Peyer's patch (tissue), 4 donors: ENCODE data around the gene ARL5A. TPM values are rescaled to one million over a fixed set of nuclear protein-coding genes. Genes with fewer than 3 reads are reported as not detected.

Source experiments
- DNase-seq, 3 donors: peaks; one replicate each; pipeline ENCODE4 v3.0.0-alpha.2; 2017 to 2019
- H3K27ac ChIP-seq, 4 donors: fragments of 200-600 bp; sonication (generic); one replicate each; pipeline ENCODE4 v1.5.1; 2016 to 2019
- H3K27me3 ChIP-seq, 2 donors: fragments of 200-600 bp; sonication (generic); one replicate each; pipeline ENCODE4 v1.5.1; 2019
- H3K36me3 ChIP-seq, 3 donors: fragments of 200-600 bp; sonication (generic); one replicate each; pipeline ENCODE4 v1.5.1; 2016 to 2019
- H3K4me1 ChIP-seq, 4 donors: fragments of 200-600 bp; sonication (generic); one replicate each; pipeline ENCODE4 v1.5.1; 2016 to 2019
- H3K4me3 ChIP-seq, 4 donors: fragments of 200-600 bp; sonication (generic); 1 replicate in 3 of 4; 2 replicates in 1 of 4; pipeline ENCODE4 v1.5.1; 2016 to 2019; ENCODE audit warnings: mild to moderate bottlenecking in 1 of 4
- H3K9me3 ChIP-seq, 4 donors: fragments of 200-600 bp; sonication (generic); one replicate each; pipeline ENCODE4 v1.5.1; 2016 to 2019; ENCODE audit warnings: mild to moderate bottlenecking in 1 of 4
- POLR2A ChIP-seq, 2 donors: fragments of 450-650 bp; IDR thresholded peaks; one replicate each; pipeline ENCODE4 v1.5.1; 2017; ENCODE audit warnings: antibody characterized with exemption in 2 of 2, mild to moderate bottlenecking in 2 of 2, moderate library complexity in 2 of 2
- total RNA-seq, 4 donors: library from RNA; depleted of rRNA; stranded (reverse); fragments of >200 nt; gene quantifications; one replicate each; pipeline ENCODE4 v1.1.0, GENCODE V29; 2016
- TF ChIP-seq, protein P1 (sequence below), 6 experiments: fragments of 450-650 bp in 4 of 6; fragments of 200-600 bp in 2 of 6; sonication (generic) in 1 of 6; IDR thresholded peaks; one replicate each; pipeline ENCODE4 v1.5.1; 2017 to 2019; ENCODE audit warnings: antibody characterized with exemption in 6 of 6, mild to moderate bottlenecking in 3 of 6, moderate library complexity in 1 of 6

The ARL5A gene
- total RNA-seq, 4 donors from 2014 or later: 34.7 to 85.5 (median 56.5) TPM

DNA sequence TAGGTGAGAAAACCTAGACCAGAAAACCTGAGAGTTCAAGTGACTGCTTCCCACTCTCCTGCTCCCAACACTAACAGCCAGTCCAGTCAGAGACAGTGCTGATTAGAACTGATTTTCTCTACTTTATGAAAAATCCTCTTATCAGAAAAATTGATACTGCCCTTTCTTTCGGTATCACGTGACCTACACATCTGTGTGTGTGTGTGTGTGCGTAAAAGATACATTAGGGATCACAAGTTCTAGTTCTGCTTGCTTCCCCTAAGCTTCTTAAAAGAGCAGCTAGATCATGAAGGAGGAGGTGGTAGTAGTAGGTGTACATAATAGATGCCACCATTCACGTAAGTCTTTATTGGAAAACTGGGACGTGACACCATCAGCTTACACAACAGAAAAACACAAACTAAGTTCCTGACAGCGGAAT, 1.5 kb downstream of the ARL5A start:
- Histone ChIP-seq H3K27ac (no peak overlapping the region), H3K36me3 (no peaks in the 10 kb centered on the region), H3K27me3 (no peaks in the 10 kb centered on the region), H3K4me3 (peak overlapping the region; percentile 83 to 91 (median 88)), H3K9me3 (no peaks in the 10 kb centered on the region), H3K4me1 (peaks cover 0 to 29% (median 8%) of the 10 kb centered on the region in 4 donors)
- no peak for TF ChIP-seq POLR2A (IDR thresholded peaks at IDR 0.05)
- TF ChIP-seq, protein P1, sequence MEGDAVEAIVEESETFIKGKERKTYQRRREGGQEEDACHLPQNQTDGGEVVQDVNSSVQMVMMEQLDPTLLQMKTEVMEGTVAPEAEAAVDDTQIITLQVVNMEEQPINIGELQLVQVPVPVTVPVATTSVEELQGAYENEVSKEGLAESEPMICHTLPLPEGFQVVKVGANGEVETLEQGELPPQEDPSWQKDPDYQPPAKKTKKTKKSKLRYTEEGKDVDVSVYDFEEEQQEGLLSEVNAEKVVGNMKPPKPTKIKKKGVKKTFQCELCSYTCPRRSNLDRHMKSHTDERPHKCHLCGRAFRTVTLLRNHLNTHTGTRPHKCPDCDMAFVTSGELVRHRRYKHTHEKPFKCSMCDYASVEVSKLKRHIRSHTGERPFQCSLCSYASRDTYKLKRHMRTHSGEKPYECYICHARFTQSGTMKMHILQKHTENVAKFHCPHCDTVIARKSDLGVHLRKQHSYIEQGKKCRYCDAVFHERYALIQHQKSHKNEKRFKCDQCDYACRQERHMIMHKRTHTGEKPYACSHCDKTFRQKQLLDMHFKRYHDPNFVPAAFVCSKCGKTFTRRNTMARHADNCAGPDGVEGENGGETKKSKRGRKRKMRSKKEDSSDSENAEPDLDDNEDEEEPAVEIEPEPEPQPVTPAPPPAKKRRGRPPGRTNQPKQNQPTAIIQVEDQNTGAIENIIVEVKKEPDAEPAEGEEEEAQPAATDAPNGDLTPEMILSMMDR (IDR thresholded peaks at IDR 0.05): no peak
- DNase-seq: no peak

DNA sequence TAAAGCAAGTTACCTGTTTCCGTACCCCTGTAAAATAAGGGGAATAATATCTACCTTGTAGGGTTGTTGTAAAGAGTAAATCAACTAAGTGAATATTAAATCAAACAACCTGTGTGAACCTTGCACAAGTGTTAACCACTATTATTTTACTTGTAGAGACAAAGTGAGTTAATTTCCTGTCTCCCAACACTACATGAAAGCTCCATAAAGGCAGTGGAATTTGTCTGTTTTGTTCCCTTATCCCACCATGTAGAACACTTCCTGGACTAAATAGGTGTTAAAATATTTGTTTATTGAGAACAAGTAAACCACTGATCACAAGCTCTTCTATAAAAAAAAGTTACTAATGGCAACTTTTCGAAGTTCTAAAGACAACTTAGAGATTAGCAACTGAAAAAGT, 3.3 kb downstream of the ARL5A start:
- Histone ChIP-seq H3K36me3 (no peaks in the 10 kb centered on the region), H3K27ac (no peak overlapping the region), H3K4me3 (no peak overlapping the region), H3K27me3 (no peaks in the 10 kb centered on the region), H3K9me3 (no peaks in the 10 kb centered on the region), H3K4me1 (peaks cover 0 to 29% (median 8%) of the 10 kb centered on the region in 4 donors)
- no peak for DNase-seq
- TF ChIP-seq, protein P1 (IDR thresholded peaks at IDR 0.05): no peak
- no peak for TF ChIP-seq POLR2A (IDR thresholded peaks at IDR 0.05)

DNA sequence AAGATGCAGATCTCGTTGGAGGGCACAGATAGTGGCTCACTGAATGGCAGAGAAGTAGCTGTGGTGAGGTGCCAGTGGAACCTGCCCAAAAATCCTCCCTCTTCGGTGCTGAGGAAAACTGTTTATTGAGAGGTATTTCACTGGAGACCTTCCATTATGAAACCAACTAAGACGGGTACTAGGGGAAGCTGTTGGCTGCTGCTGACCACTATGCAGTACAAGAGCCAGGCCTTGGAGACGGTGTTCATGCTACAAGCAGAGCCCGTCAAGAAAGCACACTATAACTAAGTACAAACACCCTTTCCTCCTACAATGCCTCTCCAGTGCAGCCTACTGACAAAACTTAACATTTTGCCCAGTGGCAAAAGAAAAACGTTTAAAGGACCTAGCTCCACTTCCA, 4.6 kb downstream of the ARL5A start:
- Histone ChIP-seq H3K4me1 (peaks cover 0 to 22% (median 4%) of the 10 kb centered on the region in 4 donors), H3K27me3 (no peaks in the 10 kb centered on the region), H3K4me3 (no peak overlapping the region), H3K27ac (no peak overlapping the region), H3K9me3 (no peaks in the 10 kb centered on the region), H3K36me3 (no peaks in the 10 kb centered on the region)
- TF ChIP-seq POLR2A (IDR thresholded peaks at IDR 0.05): no peak
- TF ChIP-seq, protein P1 (IDR thresholded peaks at IDR 0.05): no peak
- DNase-seq: no peak

GRCh38 chr2:151819920-151820319, 8.3 kb downstream of the ARL5A start:
- no peaks in the 10 kb centered on the region for H3K27me3 ChIP-seq
- H3K27ac ChIP-seq: no peak overlapping the region
- H3K36me3 ChIP-seq: peaks cover 0 to 2% (median 0%) of the 10 kb centered on the region in 3 donors
- DNase-seq: no peak
- no peaks in the 10 kb centered on the region for H3K9me3 ChIP-seq
- no peak overlapping the region for H3K4me3 ChIP-seq
- peaks cover 0 to 4% (median 0%) of the 10 kb centered on the region in 4 donors for H3K4me1 ChIP-seq
- TF ChIP-seq, protein P1 (IDR thresholded peaks at IDR 0.05): no peak
- no peak for TF ChIP-seq POLR2A (IDR thresholded peaks at IDR 0.05)

DNA sequence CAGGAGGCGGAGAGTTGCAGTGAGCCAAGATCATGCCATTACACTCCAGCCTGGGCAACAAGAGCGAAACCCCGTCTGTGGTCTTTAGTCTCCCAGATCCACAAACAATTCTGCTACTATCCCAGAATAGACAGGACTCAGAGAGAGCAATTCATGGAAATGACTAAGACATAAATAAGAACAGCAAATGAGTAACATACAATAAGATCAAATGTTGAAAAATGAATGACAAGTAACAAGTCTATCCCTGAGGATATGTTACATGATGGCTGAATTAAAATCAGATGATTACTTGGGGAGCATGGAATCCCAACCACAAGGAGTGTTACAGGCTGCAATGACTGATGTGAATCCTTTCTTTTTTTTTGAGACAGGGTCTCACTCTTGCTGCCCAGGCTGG, 10.3 kb downstream of the ARL5A start:
- peaks cover 0 to 22% (median 0%) of the 10 kb centered on the region in 3 donors for H3K36me3 ChIP-seq
- H3K27ac ChIP-seq: no peak overlapping the region
- no peaks in the 10 kb centered on the region for H3K4me1 ChIP-seq
- no peak for DNase-seq
- no peak overlapping the region for H3K4me3 ChIP-seq
- no peaks in the 10 kb centered on the region for H3K9me3 ChIP-seq
- TF ChIP-seq, protein P1 (IDR thresholded peaks at IDR 0.05): no peak
- TF ChIP-seq POLR2A (IDR thresholded peaks at IDR 0.05): no peak
- no peaks in the 10 kb centered on the region for H3K27me3 ChIP-seq

DNA sequence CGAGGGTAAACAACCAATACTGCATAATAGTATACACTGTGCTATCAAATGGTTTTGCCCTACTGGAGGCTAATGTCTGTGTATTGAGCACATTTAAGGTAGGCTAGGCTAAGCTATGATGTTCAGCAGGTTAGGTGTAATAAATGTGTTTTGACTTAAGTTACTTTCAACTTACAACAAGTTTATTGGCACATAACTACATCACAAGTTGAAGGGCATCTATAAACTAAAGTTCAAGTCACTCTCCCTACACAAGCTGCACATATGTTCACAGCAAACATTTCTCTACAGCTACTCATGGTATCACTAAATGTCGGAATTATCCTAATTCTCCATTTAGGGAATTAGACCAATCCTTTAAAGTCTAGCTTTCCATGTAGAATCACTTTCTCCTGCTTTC, 11.4 kb downstream of the ARL5A start:
- Histone ChIP-seq H3K36me3 (peaks cover 0 to 30% (median 0%) of the 10 kb centered on the region in 3 donors), H3K4me3 (no peak overlapping the region), H3K9me3 (no peaks in the 10 kb centered on the region), H3K4me1 (no peaks in the 10 kb centered on the region), H3K27ac (no peak overlapping the region), H3K27me3 (no peaks in the 10 kb centered on the region)
- TF ChIP-seq POLR2A (IDR thresholded peaks at IDR 0.05): no peak
- TF ChIP-seq, protein P1 (IDR thresholded peaks at IDR 0.05): no peak
- no peak for DNase-seq
